AG09319 (cell line): ENCODE measurements around the gene ELAVL1.

ENCODE experiments used
- DNase-seq: peaks from one replicate; pipeline ENCODE4 v3.0.0-alpha.2; 2010; ENCODE audit warnings: low read depth; ENCODE audit errors: extremely low read depth
- TF ChIP-seq, protein P1 (sequence below): IDR thresholded peaks from 2 replicates; pipeline ENCODE4 v1.5.1; 2011; ENCODE audit warnings: low read depth, mild to moderate bottlenecking, inconsistent platforms, low read length, moderate library complexity

The ELAVL1 gene

GRCh38 chr19:7983286-7983950, 22.0 kb downstream of the ELAVL1 start:
- TF ChIP-seq, protein P1, sequence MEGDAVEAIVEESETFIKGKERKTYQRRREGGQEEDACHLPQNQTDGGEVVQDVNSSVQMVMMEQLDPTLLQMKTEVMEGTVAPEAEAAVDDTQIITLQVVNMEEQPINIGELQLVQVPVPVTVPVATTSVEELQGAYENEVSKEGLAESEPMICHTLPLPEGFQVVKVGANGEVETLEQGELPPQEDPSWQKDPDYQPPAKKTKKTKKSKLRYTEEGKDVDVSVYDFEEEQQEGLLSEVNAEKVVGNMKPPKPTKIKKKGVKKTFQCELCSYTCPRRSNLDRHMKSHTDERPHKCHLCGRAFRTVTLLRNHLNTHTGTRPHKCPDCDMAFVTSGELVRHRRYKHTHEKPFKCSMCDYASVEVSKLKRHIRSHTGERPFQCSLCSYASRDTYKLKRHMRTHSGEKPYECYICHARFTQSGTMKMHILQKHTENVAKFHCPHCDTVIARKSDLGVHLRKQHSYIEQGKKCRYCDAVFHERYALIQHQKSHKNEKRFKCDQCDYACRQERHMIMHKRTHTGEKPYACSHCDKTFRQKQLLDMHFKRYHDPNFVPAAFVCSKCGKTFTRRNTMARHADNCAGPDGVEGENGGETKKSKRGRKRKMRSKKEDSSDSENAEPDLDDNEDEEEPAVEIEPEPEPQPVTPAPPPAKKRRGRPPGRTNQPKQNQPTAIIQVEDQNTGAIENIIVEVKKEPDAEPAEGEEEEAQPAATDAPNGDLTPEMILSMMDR: no peak

DNA sequence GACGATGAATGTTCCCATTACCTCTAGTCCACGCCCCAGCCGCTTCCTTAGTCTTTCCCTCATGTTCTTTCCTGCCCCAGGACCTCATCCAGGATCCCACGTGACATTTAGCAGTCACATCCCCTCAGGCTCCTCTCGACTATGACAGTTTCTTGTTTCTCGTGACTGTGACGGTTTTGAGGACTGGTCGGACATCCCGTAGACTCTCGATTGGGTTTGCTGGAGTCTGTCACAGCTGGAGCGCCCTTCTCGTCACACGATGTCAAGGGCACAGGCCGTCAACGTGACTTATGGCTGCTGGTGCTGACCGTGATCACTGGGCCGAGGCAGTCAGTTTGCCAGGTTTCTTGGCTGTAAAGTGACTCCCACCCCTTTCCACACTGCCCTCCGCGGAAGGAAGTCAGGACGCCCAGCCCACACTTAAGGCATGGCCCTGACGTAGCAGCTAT, 22.8 kb downstream of the ELAVL1 start:
- no peak for DNase-seq
- TF ChIP-seq, protein P1: no peak

More at GRCh38 chr19:7983286-7983950, 22.0 kb downstream of the ELAVL1 start:
- no peak for DNase-seq

- TF ChIP-seq, protein P1: no peak
- DNase-seq: no peak
These were observed 23.3 kb downstream of the ELAVL1 start for GRCh38 chr19:7982103-7982502.

- TF ChIP-seq, protein P1: no peak
- no peak for DNase-seq
These were observed 23.8 kb downstream of the ELAVL1 start for GRCh38 chr19:7981661-7982060.

DNA sequence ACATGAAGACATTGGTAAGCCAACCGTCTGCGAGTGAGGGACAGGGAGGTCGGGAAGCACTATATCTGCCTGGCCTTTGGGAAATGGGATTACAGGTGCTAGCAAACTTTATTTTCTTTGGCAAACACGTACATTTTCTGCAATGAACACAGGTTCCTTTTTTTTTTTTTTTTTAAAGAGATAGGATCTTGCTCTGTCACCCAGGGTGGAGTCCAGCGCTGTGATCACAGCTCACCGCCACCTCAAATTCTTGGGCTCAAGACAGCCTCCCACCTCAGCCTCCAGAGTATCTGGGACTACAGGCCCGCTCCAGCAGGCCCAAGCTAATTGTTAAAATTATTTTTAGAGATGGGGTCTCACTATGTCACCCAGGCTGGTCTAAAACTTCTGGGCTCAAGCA, 24.2 kb downstream of the ELAVL1 start:
- no peak for DNase-seq

GRCh38 chr19:7980635-7981121, 24.8 kb downstream of the ELAVL1 start:
- TF ChIP-seq, protein P1: no peak
- no peak for DNase-seq

More for the DNA sequence above, 24.2 kb downstream of the ELAVL1 start:
- TF ChIP-seq, protein P1: no peak

DNA sequence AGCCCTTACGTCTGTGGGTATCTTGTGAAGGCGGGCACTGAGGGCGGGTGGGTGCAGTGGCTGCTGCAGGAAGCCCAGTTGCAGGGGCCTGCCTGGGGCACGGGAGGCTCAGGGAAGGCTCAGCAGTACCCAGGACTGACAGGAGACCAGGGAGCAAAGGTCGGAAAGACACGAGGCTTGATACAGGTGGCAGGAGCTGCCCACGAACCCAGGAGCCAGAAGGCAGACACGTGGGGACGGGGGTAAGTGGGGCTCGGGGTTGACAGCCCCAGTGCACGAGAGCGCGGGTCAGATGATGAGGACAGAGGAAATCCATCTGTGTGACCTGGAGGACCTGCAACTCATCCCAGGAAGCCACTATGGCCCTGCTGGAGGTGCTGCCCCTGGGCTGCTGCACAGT, 25.3 kb downstream of the ELAVL1 start:
- no peak for DNase-seq
- TF ChIP-seq, protein P1: no peak
